Activated CD8-positive, alpha-beta memory T cell treated with anti-CD3 and anti-CD28 coated beads, Interleukin-2, amount 10 ng/mL, durations not matched to agents 7 days and 5 days (primary cell): ENCODE data around the gene NXPE2. TPM values are rescaled to one million over a fixed set of nuclear protein-coding genes. Genes with fewer than 3 reads are reported as not detected.

ENCODE experiments used
- ATAC-seq: fragments of 150-1000 bp; cut with Tn5 transposase; one replicate; pipeline ENCODE4 v1.10.0; 2021; ENCODE audit warnings: moderate library complexity
- CTCF ChIA-PET: fragments of 350-600 bp; sonication (Branson Sonifier 250); formaldehyde crosslinking; loops from one replicate; lab custom pipeline; 2021; ENCODE audit warnings: antibody characterized with exemption; lab: Charles Lee
- DNase-seq: peaks from one replicate; pipeline ENCODE4 v3.0.0-alpha.2; 2020
- H3K27ac Mint-ChIP-seq: one replicate; pipeline ENCODE4 v1.8.0; 2021; ENCODE audit warnings: mild to moderate bottlenecking, mixed read lengths
- H3K27me3 Mint-ChIP-seq: one replicate; pipeline ENCODE4 v1.8.0; 2021; ENCODE audit warnings: mixed read lengths
- H3K36me3 Mint-ChIP-seq: one replicate; pipeline ENCODE4 v1.8.0; 2021; ENCODE audit warnings: mild to moderate bottlenecking, mixed read lengths
- H3K4me1 Mint-ChIP-seq: one replicate; pipeline ENCODE4 v1.8.0; 2021; ENCODE audit warnings: mixed read lengths
- H3K4me3 Mint-ChIP-seq: one replicate; pipeline ENCODE4 v1.8.0; 2021; ENCODE audit warnings: mild to moderate bottlenecking, moderate library complexity, mixed read lengths
- H3K9me3 Mint-ChIP-seq: one replicate; pipeline ENCODE4 v1.8.0; 2022; ENCODE audit warnings: low read depth, mixed read lengths
- total RNA-seq, 2 experiments: library from RNA; stranded (reverse); gene quantifications; one replicate each; pipeline ENCODE4 v1.2.3, GENCODE V29; 2021

The NXPE2 gene
- total RNA-seq, 2 experiments from 2014 or later = not detected

- Mint-ChIP-seq H3K36me3 (no peaks in the 10 kb centered on the region), H3K27me3 (no peaks in the 10 kb centered on the region), H3K4me3 (no peak overlapping the region), H3K27ac (no peak overlapping the region), H3K9me3 (peaks cover 1% of the 10 kb centered on the region), H3K4me1 (no peaks in the 10 kb centered on the region)
- DNase-seq (no peak), ATAC-seq (no peak)
- CTCF ChIA-PET = no interaction called here
Measured at GRCh38 chr11:114705280-114706024, 27.1 kb downstream of the NXPE2 start.

GRCh38 chr11:114709960-114710359 lies 31.6 kb downstream of the NXPE2 start:
- no peak for DNase-seq
- CTCF ChIA-PET = no interaction called here
- Mint-ChIP-seq H3K27me3 (no peaks in the 10 kb centered on the region), H3K9me3 (peaks cover 1% of the 10 kb centered on the region), H3K36me3 (no peaks in the 10 kb centered on the region), H3K4me1 (no peaks in the 10 kb centered on the region), H3K27ac (no peak overlapping the region), H3K4me3 (no peak overlapping the region)
- ATAC-seq = no peak

- Mint-ChIP-seq H3K36me3 (no peaks in the 10 kb centered on the region), H3K27me3 (no peaks in the 10 kb centered on the region), H3K9me3 (no peaks in the 10 kb centered on the region), H3K4me1 (no peaks in the 10 kb centered on the region), H3K4me3 (no peak overlapping the region), H3K27ac (no peak overlapping the region)
- ATAC-seq (no peak), DNase-seq (no peak)
- CTCF ChIA-PET = no interaction called here
Measured at GRCh38 chr11:114713756-114714155, 35.4 kb downstream of the NXPE2 start.

GRCh38 chr11:114719562-114719961 lies 41.2 kb downstream of the NXPE2 start:
- no peaks in the 10 kb centered on the region for H3K9me3 Mint-ChIP-seq
- H3K4me1 Mint-ChIP-seq = no peaks in the 10 kb centered on the region
- no peaks in the 10 kb centered on the region for H3K36me3 Mint-ChIP-seq
- H3K27me3 Mint-ChIP-seq = no peaks in the 10 kb centered on the region
- no peak for DNase-seq
- CTCF ChIA-PET = interaction anchor here (1.1 kb wide), 1 partner anchor 379 kb away, joined by 3 read pairs; no protein-coding TSS in a partner anchor
- no peak overlapping the region for H3K4me3 Mint-ChIP-seq
- no peak overlapping the region for H3K27ac Mint-ChIP-seq
- ATAC-seq = no peak

GRCh38 chr11:114724916-114725524 lies 46.7 kb downstream of the NXPE2 start:
- Mint-ChIP-seq H3K4me3 (no peak overlapping the region), H3K27ac (no peak overlapping the region), H3K4me1 (no peaks in the 10 kb centered on the region), H3K27me3 (no peaks in the 10 kb centered on the region), H3K9me3 (no peaks in the 10 kb centered on the region), H3K36me3 (no peaks in the 10 kb centered on the region)
- ATAC-seq (no peak), DNase-seq (no peak)
- CTCF ChIA-PET = no interaction called here

- Mint-ChIP-seq H3K27me3 (no peaks in the 10 kb centered on the region), H3K4me3 (no peak overlapping the region), H3K4me1 (no peaks in the 10 kb centered on the region), H3K27ac (no peak overlapping the region), H3K36me3 (no peaks in the 10 kb centered on the region), H3K9me3 (no peaks in the 10 kb centered on the region)
- DNase-seq (no peak), ATAC-seq (no peak)
- CTCF ChIA-PET = no interaction called here
Measured at GRCh38 chr11:114725623-114726022, 47.3 kb downstream of the NXPE2 start.

- no peak overlapping the region for H3K4me3 Mint-ChIP-seq
- no peak for DNase-seq
- no peaks in the 10 kb centered on the region for H3K36me3 Mint-ChIP-seq
- ATAC-seq = no peak
- peaks cover 3% of the 10 kb centered on the region for H3K27me3 Mint-ChIP-seq
- CTCF ChIA-PET = no interaction called here
- H3K27ac Mint-ChIP-seq = no peak overlapping the region
- H3K9me3 Mint-ChIP-seq = no peaks in the 10 kb centered on the region
- H3K4me1 Mint-ChIP-seq = no peaks in the 10 kb centered on the region
Measured at GRCh38 chr11:114736806-114737205, 58.5 kb downstream of the NXPE2 start.

GRCh38 chr11:114738954-114739353 lies 60.6 kb downstream of the NXPE2 start:
- CTCF ChIA-PET = interaction anchor here (1.0 to 1.4 kb wide), 6 partner anchors 35 to 1953 kb away, joined by 3 to 4 read pairs (median 3); no protein-coding TSS in a partner anchor
- peaks cover 3% of the 10 kb centered on the region for H3K27me3 Mint-ChIP-seq
- H3K4me3 Mint-ChIP-seq = no peak overlapping the region
- ATAC-seq (peak; percentile 45), DNase-seq (peak; percentile 64)
- no peaks in the 10 kb centered on the region for H3K4me1 Mint-ChIP-seq
- H3K27ac Mint-ChIP-seq = no peak overlapping the region
- no peaks in the 10 kb centered on the region for H3K36me3 Mint-ChIP-seq
- H3K9me3 Mint-ChIP-seq = no peaks in the 10 kb centered on the region

GRCh38 chr11:114745150-114745671 lies 66.9 kb downstream of the NXPE2 start:
- CTCF ChIA-PET = no interaction called here
- DNase-seq (no peak), ATAC-seq (no peak)
- Mint-ChIP-seq H3K9me3 (no peaks in the 10 kb centered on the region), H3K36me3 (no peaks in the 10 kb centered on the region), H3K27me3 (no peaks in the 10 kb centered on the region), H3K4me3 (no peak overlapping the region), H3K4me1 (no peaks in the 10 kb centered on the region), H3K27ac (no peak overlapping the region)

GRCh38 chr11:114746013-114746412 lies 67.7 kb downstream of the NXPE2 start:
- Mint-ChIP-seq H3K27me3 (no peaks in the 10 kb centered on the region), H3K4me1 (no peaks in the 10 kb centered on the region), H3K27ac (no peak overlapping the region), H3K9me3 (no peaks in the 10 kb centered on the region), H3K36me3 (no peaks in the 10 kb centered on the region), H3K4me3 (no peak overlapping the region)
- CTCF ChIA-PET = no interaction called here
- DNase-seq (no peak), ATAC-seq (no peak)

Other genes starting within 250 kb of the NXPE2 start
- gene REXO2, start 239.1 kb upstream of the NXPE2 start, total RNA-seq = 10 to 100 TPM; 55.5 to 73.2 TPM
- gene NXPE1, start 118.6 kb upstream of the NXPE2 start, total RNA-seq = not detected
- not detected for gene NXPE4, start 82.7 kb upstream of the NXPE2 start, total RNA-seq